ENCODE measurements around the gene ZCCHC17. TPM values are rescaled to one million over a fixed set of nuclear protein-coding genes. Genes with fewer than 3 reads are reported as not detected.

Gene ZCCHC17
- total RNA-seq, 4 donors from 2014 or later = 20.4 to 23.5 (median 21.7) TPM

- TF ChIP-seq CTCF (IDR thresholded peaks at IDR 0.05; ENCODE audit: low read depth) = no peak
Measured at GRCh38 chr1:31315902-31316301, 19.1 kb downstream of the ZCCHC17 start.

GRCh38 chr1:31318146-31318545 is 21.3 kb downstream of the ZCCHC17 start:
- TF ChIP-seq CTCF (IDR thresholded peaks at IDR 0.05; ENCODE audit: low read depth) = no peak

GRCh38 chr1:31324093-31324492 is 27.3 kb downstream of the ZCCHC17 start:
- TF ChIP-seq CTCF (IDR thresholded peaks at IDR 0.05; ENCODE audit: low read depth) = no peak

GRCh38 chr1:31324992-31325391 is 28.2 kb downstream of the ZCCHC17 start:
- no peak for TF ChIP-seq CTCF (IDR thresholded peaks at IDR 0.05; ENCODE audit: low read depth)

GRCh38 chr1:31326461-31326860 is 29.6 kb downstream of the ZCCHC17 start:
- no peak for TF ChIP-seq CTCF (IDR thresholded peaks at IDR 0.05; ENCODE audit: low read depth)

- TF ChIP-seq CTCF (IDR thresholded peaks at IDR 0.05; ENCODE audit: low read depth) = no peak
Measured at GRCh38 chr1:31327381-31327780, 30.5 kb downstream of the ZCCHC17 start.

- no peak for TF ChIP-seq CTCF (IDR thresholded peaks at IDR 0.05; ENCODE audit: low read depth)
Measured at GRCh38 chr1:31335007-31335406, 38.2 kb downstream of the ZCCHC17 start.
